IPS-NIHi7 (cell line): ENCODE results near the gene IFI6.
A peak's percentile ranks its signal among the peaks of the same experiment; 100 is the strongest.

Experiments
- DNase-seq: peaks from one replicate; pipeline ENCODE4 v3.0.0; 2012; ENCODE audit warnings: mixed read lengths; ENCODE audit errors: extremely low spot score

The IFI6 gene

GRCh38 chr1:27672750-27673112, 739 bp upstream of the IFI6 start:
- no peak for DNase-seq

- DNase-seq = no peak
Observed at GRCh38 chr1:27669876-27670275, 2.1 kb downstream of the IFI6 start.

- peak; percentile 84 for DNase-seq
Observed at GRCh38 chr1:27668808-27669723, 2.9 kb downstream of the IFI6 start.

- DNase-seq = no peak
Observed at GRCh38 chr1:27668121-27668807, 3.7 kb downstream of the IFI6 start.

GRCh38 chr1:27666791-27667254, 5.2 kb downstream of the IFI6 start:
- no peak for DNase-seq

- DNase-seq = no peak
Observed at GRCh38 chr1:27666294-27666693, 5.7 kb downstream of the IFI6 start.

- no peak for DNase-seq
Observed at GRCh38 chr1:27665016-27665651, 6.9 kb downstream of the IFI6 start.

- no peak for DNase-seq
Observed at GRCh38 chr1:27664291-27664690, 7.7 kb downstream of the IFI6 start.

GRCh38 chr1:27662707-27663393, 9.1 kb downstream of the IFI6 start:
- DNase-seq = peak; percentile 79

- DNase-seq = no peak
Observed at GRCh38 chr1:27662261-27662660, 9.7 kb downstream of the IFI6 start.

- no peak for DNase-seq
Observed at GRCh38 chr1:27661412-27662075, 10.4 kb downstream of the IFI6 start.

- no peak for DNase-seq
Observed at GRCh38 chr1:27660300-27660835, 11.6 kb downstream of the IFI6 start.

GRCh38 chr1:27659497-27660299, 12.3 kb downstream of the IFI6 start:
- DNase-seq = peak; percentile 89

- no peak for DNase-seq
Observed at GRCh38 chr1:27658951-27659496, 13.0 kb downstream of the IFI6 start.

- DNase-seq = peak; percentile 64
Observed at GRCh38 chr1:27656157-27656893, 15.7 kb downstream of the IFI6 start.

GRCh38 chr1:27655151-27655937, 16.6 kb downstream of the IFI6 start:
- no peak for DNase-seq

- no peak for DNase-seq
Observed at GRCh38 chr1:27652111-27652864, 19.7 kb downstream of the IFI6 start.
